PFSK-1 (cell line): Measurements from ENCODE around the gene JCHAIN.

Source experiments
- FOXP2 ChIP-seq: optimal IDR thresholded peaks from 2 replicates; pipeline ENCODE3; 2011; ENCODE audit warnings: borderline replicate concordance, control low read depth, inconsistent platforms; ENCODE audit not compliant: insufficient read depth; ENCODE audit errors: extremely low read length, extremely low read depth
- POLR2AphosphoS5 ChIP-seq: IDR thresholded peaks from 2 replicates; pipeline ENCODE4 v1.6.1; 2012; ENCODE audit warnings: low read depth, mild to moderate bottlenecking, control low read depth, low read length, moderate library complexity
- SIN3A ChIP-seq: IDR thresholded peaks from 2 replicates; pipeline ENCODE4 v1.6.1; 2012; ENCODE audit warnings: mild to moderate bottlenecking, low read length, moderate library complexity, borderline replicate concordance; ENCODE audit not compliant: insufficient read depth
- TAF1 ChIP-seq: IDR thresholded peaks from 2 replicates; pipeline ENCODE4 v1.6.1; 2012; ENCODE audit warnings: low read length, control low read depth, borderline replicate concordance; ENCODE audit not compliant: insufficient read depth
- TF ChIP-seq, protein P1 (sequence below), 2 experiments: IDR thresholded peaks; 2 replicates each; pipeline versions ENCODE4 v1.6.1 to v1.8.0; 2011 to 2012; ENCODE audit warnings: low read depth in 2 of 2, low read length in 2 of 2, control low read depth in 1 of 2, inconsistent platforms in 1 of 2, mild to moderate bottlenecking in 1 of 2, moderate library complexity in 1 of 2; ENCODE audit not compliant: insufficient read depth in 1 of 2

The JCHAIN gene

DNA sequence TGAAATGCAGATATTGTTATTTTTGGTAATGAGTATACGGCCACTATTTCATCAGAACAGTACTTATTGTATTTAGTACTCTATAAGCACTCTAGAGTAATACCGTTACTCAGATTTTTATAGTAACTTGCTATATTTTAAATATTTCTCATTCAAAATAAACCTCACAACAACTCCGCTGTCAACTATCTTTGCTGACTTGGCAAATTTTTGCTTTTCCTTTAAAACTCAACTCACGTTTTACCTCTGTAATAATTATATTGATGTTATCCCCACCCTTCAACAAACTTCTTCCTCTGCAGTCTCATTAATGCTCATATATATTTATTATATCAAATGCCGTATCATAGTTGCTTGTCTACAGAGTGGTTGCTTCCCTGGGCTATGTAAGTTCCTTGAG, 9.0 kb downstream of the JCHAIN start:
- no peak for TF ChIP-seq FOXP2
- no peak for TF ChIP-seq POLR2AphosphoS5
- TF ChIP-seq TAF1: no peak
- TF ChIP-seq SIN3A: no peak
- TF ChIP-seq, protein P1, sequence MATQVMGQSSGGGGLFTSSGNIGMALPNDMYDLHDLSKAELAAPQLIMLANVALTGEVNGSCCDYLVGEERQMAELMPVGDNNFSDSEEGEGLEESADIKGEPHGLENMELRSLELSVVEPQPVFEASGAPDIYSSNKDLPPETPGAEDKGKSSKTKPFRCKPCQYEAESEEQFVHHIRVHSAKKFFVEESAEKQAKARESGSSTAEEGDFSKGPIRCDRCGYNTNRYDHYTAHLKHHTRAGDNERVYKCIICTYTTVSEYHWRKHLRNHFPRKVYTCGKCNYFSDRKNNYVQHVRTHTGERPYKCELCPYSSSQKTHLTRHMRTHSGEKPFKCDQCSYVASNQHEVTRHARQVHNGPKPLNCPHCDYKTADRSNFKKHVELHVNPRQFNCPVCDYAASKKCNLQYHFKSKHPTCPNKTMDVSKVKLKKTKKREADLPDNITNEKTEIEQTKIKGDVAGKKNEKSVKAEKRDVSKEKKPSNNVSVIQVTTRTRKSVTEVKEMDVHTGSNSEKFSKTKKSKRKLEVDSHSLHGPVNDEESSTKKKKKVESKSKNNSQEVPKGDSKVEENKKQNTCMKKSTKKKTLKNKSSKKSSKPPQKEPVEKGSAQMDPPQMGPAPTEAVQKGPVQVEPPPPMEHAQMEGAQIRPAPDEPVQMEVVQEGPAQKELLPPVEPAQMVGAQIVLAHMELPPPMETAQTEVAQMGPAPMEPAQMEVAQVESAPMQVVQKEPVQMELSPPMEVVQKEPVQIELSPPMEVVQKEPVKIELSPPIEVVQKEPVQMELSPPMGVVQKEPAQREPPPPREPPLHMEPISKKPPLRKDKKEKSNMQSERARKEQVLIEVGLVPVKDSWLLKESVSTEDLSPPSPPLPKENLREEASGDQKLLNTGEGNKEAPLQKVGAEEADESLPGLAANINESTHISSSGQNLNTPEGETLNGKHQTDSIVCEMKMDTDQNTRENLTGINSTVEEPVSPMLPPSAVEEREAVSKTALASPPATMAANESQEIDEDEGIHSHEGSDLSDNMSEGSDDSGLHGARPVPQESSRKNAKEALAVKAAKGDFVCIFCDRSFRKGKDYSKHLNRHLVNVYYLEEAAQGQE (IDR thresholded peaks at IDR 0.05; ENCODE audit: insufficient read depth in 1 of 2, low read depth in 2 of 2, low read length in 2 of 2): no peak

DNA sequence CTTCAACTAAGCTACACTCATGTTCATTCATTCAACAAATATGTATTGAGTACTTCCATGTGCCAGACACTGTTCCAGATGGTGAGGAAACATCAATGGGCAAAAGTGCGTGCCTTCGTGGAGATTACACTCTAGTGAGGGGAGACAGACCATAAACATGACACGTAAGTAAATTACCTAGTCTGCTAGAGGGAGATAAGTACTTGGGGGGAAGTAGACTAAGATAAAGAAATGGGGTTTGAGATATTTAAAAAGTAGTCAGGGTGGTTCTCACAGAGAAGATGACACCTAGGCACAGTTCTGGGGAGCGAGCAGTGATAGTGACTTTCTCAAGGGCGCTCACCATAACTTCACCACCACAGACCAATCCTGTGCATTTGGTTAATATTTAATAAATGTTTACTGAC, 11.7 kb downstream of the JCHAIN start:
- no peak for TF ChIP-seq POLR2AphosphoS5
- TF ChIP-seq, protein P1 (IDR thresholded peaks at IDR 0.05; ENCODE audit: insufficient read depth in 1 of 2, low read depth in 2 of 2, low read length in 2 of 2): no peak
- no peak for TF ChIP-seq TAF1
- TF ChIP-seq FOXP2: no peak
- no peak for TF ChIP-seq SIN3A

DNA sequence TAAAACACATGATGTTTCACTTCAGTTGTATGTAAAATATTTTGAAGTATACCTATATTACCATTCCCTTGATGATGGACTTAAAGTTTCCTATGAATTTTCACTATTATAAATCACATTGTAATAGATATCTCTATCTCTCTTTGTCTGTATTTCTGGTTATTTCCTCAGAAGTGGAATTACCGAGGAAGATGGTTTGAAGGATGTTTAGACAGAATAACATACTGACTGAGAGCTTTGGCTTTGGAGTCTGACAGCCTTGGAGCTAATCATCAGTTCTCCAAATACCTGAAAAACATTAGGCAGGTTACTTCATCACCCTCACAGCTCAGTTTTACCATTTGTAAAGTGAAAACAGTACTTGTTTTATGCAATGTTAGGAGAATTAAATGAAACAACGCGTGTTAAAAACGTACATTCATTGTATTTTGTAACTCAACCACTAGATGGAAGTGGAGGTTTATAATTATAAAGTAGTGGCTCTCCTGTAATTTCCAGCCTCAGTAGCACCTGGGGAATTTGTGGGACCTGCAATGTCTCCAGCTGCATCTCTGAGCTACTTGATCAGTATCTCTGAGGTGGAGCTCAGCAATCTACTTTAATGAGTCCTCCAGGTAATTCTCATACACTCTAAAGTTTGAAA, 14.3 kb downstream of the JCHAIN start:
- TF ChIP-seq POLR2AphosphoS5: no peak
- no peak for TF ChIP-seq TAF1

DNA sequence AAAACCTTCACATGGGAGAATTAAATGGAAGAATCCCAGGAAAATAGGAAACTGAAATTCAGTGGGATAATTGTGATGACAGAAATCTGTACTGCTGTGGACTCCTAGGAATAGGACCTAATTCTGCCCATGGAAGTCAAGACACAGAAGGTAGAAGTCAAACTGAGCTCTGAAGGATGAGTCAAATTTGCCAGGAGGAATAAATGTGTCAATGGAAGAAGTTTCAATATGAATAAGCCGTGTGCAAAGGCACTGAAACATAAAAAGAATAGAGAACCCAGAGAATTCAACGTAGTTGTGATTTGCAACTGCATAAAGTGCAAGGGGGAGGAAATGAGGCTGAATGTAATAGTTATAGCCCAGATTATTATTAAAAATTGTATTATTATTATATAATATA, 26.1 kb downstream of the JCHAIN start:
- TF ChIP-seq FOXP2 (no peak), POLR2AphosphoS5 (no peak), TAF1 (no peak), SIN3A (no peak)
- TF ChIP-seq, protein P1 (IDR thresholded peaks at IDR 0.05; ENCODE audit: insufficient read depth in 1 of 2, low read depth in 2 of 2, low read length in 2 of 2): no peak

DNA sequence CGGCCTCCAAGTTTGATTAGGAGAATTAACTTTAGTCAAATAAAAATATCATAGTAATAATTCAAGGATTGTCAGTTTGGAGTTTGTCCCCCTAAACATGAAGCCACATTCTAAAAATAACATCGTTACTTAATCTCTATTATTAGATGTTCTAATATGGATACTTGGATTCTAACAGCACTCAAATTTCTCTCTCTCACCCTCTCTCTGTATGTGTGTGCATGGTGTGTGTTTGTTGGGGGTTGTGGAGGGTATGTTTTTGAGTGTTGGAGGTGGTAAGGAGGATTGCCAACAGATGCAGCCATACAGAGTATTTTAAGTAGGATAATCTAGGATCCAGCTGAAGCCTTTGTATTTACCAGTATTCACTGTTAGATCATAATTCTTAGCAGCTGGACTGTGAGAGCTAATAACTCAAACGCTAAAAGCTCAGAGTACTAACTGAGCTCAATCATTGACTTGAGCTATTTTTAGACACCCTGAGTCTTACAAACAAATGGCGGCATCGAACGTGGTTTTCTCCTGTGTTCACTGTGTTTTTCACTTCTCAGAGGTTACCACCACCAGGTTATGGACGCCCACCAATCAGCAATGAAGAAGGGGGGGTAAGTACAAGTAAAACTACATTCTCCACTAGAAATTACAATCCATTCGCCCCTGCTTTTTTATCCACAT, 28.9 kb downstream of the JCHAIN start:
- no peak for TF ChIP-seq TAF1
- no peak for TF ChIP-seq POLR2AphosphoS5
- no peak for TF ChIP-seq FOXP2
- TF ChIP-seq, protein P1 (IDR thresholded peaks at IDR 0.05; ENCODE audit: insufficient read depth in 1 of 2, low read depth in 2 of 2, low read length in 2 of 2): no peak
- TF ChIP-seq SIN3A: no peak
